Activated naive CD8-positive, alpha-beta T cell treated with anti-CD3 and anti-CD28 coated beads for 36 hours (primary cell): ENCODE measurements around the gene ATP11A. TPM values are rescaled to one million over a fixed set of nuclear protein-coding genes. Genes with fewer than 3 reads are reported as not detected.

Experiments
- DNase-seq: peaks from one replicate; pipeline ENCODE4 v3.0.0; 2021
- H3K27ac Mint-ChIP-seq: one replicate; pipeline ENCODE4 v1.8.0; 2022; ENCODE audit warnings: mild to moderate bottlenecking, moderate library complexity, mixed read lengths
- H3K27me3 Mint-ChIP-seq: one replicate; pipeline ENCODE4 v1.8.0; 2022; ENCODE audit warnings: mild to moderate bottlenecking, mixed read lengths
- H3K36me3 Mint-ChIP-seq: one replicate; pipeline ENCODE4 v1.8.0; 2021; ENCODE audit warnings: mild to moderate bottlenecking, mixed read lengths
- H3K4me1 Mint-ChIP-seq: one replicate; pipeline ENCODE4 v1.8.0; 2021; ENCODE audit warnings: mixed read lengths
- H3K4me3 Mint-ChIP-seq: one replicate; pipeline ENCODE4 v1.8.0; 2022; ENCODE audit warnings: mild to moderate bottlenecking, moderate library complexity, mixed read lengths
- H3K9me3 Mint-ChIP-seq: one replicate; pipeline ENCODE4 v1.8.0; 2022; ENCODE audit warnings: mixed read lengths
- total RNA-seq, 2 experiments: library from RNA; stranded (reverse); gene quantifications; one replicate each; pipeline ENCODE4 v1.2.3, GENCODE V29; 2021

ATP11A gene
- total RNA-seq, 2 experiments from 2014 or later: 27.6 to 32.5 TPM

- peaks cover 34% of the 10 kb centered on the region for H3K4me1 Mint-ChIP-seq
- no peaks in the 10 kb centered on the region for H3K9me3 Mint-ChIP-seq
- no peaks in the 10 kb centered on the region for H3K36me3 Mint-ChIP-seq
- no peaks in the 10 kb centered on the region for H3K27me3 Mint-ChIP-seq
- no peak overlapping the region for H3K27ac Mint-ChIP-seq
- no peak overlapping the region for H3K4me3 Mint-ChIP-seq
- no peak for DNase-seq
Measured at GRCh38 chr13:112696001-112696868, 6.4 kb downstream of the ATP11A start.

DNA sequence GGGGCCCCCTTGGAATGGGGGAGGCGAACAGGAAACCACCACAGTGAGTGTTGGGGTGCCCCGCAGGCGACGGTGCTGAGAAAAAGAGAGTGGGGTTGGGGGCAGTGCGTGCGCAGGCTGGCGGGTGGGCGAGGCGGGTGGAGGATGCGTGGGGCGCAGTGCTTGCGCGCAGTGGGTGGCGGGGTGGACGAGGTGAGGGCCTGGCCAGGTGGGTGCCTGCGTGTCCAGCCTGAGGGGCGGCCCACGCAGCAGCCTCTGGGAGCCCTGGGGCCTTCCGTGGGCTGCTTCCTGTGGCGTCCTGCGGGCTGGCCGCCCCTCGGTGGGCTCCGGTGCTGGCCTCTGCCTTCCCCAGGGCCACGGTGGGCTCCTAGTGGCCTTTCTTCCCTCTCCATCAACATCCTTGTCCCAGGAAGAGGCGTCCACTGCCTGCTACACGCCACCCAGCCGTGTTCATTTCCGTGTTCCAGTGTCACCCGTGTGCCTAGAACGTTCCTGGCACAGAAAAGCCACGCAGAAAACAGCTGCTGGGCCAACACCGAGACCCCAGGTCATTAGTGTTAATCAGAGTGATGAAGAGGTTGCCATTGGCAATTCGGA lies 7.1 kb downstream of the ATP11A start:
- no peaks in the 10 kb centered on the region for H3K9me3 Mint-ChIP-seq
- H3K27ac Mint-ChIP-seq: no peak overlapping the region
- H3K27me3 Mint-ChIP-seq: no peaks in the 10 kb centered on the region
- H3K4me3 Mint-ChIP-seq: no peak overlapping the region
- H3K36me3 Mint-ChIP-seq: no peaks in the 10 kb centered on the region
- no peak for DNase-seq
- peaks cover 26% of the 10 kb centered on the region for H3K4me1 Mint-ChIP-seq

DNA sequence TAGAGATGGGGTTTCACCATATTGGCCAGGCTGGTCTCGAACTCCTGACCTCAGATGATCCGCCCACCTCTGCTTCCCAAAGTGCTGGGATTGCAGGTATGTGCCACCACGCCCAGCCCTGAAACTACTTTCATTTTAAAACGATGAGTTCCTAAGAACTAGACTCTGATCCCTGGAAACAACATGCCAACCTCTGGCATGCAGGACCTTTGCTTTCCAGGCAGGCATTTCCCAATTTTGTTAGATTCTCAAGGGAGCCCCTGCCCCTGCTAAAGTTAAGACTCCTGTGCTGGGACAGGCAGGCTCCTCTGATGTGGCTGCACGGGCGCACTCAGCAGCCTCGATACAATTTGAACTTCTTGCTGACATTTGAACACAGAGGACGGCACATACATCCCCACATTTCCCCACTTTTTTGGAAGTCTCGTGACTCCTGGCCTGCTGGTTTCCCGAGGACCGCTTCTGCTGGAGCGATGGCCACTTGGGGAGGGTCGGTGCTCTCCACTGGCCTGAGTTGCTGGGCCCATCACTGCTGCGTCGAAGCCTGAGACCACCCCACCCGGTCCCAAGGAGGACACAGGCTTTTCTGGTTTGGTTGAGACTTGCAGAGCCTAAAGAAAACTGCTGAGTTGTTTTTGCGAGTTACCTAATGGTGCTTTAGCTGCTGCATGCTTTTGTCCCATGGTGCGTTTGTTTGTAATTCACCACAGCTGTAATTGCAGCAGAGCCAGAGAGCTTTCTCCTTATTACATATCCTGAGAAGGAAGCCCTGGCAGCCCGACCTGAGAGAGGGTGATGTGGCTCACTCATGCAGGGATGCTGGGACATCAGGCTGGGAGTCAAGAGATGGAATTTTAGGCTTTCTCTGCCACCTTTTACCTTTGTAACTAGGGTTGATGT lies 8.2 kb downstream of the ATP11A start:
- no peaks in the 10 kb centered on the region for H3K36me3 Mint-ChIP-seq
- no peaks in the 10 kb centered on the region for H3K27me3 Mint-ChIP-seq
- H3K4me1 Mint-ChIP-seq: peaks cover 20% of the 10 kb centered on the region
- H3K27ac Mint-ChIP-seq: no peak overlapping the region
- DNase-seq: no peak
- no peaks in the 10 kb centered on the region for H3K9me3 Mint-ChIP-seq
- H3K4me3 Mint-ChIP-seq: no peak overlapping the region

DNA sequence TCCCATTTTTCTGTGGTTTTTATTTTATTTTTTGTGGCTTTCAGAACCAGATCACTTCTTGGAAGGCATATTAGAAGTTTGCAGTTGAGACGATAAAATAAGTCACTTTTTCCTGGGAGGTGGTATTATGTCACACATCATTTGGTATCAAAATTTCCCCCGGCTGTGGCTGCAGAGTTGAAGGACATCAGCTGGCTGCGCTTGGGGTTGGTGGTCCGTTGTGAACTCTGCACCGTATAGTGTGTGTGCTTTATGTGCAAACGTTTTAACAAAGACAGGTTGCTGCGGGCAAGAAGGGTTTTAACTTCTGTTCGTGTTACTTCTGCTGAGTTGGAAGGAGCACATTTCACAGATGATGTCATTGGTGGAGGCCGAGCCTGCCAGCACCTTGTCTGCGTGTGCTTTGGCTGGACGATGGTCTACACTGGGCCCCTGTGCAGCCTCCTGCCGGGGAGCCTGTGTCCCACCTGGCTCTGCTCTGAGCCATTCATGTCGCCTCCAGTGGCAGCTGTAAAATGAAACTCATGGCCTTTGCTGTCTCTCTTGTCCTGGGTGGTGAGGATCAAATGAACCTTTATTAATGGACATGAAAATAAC lies 9.6 kb downstream of the ATP11A start:
- no peak overlapping the region for H3K4me3 Mint-ChIP-seq
- H3K4me1 Mint-ChIP-seq: peaks cover 30% of the 10 kb centered on the region
- no peaks in the 10 kb centered on the region for H3K27me3 Mint-ChIP-seq
- no peak overlapping the region for H3K27ac Mint-ChIP-seq
- H3K36me3 Mint-ChIP-seq: no peaks in the 10 kb centered on the region
- no peaks in the 10 kb centered on the region for H3K9me3 Mint-ChIP-seq
- DNase-seq: no peak

- no peak overlapping the region for H3K27ac Mint-ChIP-seq
- DNase-seq: no peak
- H3K4me1 Mint-ChIP-seq: peaks cover 30% of the 10 kb centered on the region
- H3K36me3 Mint-ChIP-seq: no peaks in the 10 kb centered on the region
- H3K27me3 Mint-ChIP-seq: no peaks in the 10 kb centered on the region
- no peak overlapping the region for H3K4me3 Mint-ChIP-seq
- H3K9me3 Mint-ChIP-seq: no peaks in the 10 kb centered on the region
Measured at GRCh38 chr13:112700291-112701060, 10.6 kb downstream of the ATP11A start.

DNA sequence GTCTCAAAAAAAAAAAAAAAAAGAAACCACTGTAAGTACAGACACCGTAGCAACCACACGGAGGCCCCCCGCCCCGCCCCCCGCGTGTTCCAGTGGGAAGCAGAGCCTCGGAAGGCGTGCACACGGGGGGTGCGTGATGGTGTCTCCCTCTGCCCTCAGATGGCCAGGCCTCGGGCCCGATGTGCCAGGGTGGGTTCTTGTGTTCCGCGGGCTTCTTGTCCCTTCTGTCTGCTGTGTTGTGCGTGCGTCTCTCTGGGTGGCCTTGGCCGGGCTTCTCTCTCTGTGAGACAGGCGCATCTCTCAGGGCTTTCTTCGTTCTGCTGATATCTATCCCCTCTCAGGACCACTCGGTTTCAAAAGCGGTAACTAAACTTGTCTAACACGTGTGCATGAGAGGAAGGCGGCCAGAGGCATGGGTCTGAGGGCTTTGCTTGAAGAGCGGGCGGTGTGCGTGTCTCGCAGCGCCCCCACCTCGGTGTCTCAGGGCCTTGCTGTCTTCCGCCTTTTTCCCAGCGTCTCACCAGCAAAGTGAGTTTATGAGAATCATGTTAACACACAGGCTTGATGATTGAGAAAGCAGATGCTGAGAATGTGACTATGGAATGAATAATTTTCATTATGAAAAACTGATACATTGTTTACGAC lies 12.6 kb downstream of the ATP11A start:
- Mint-ChIP-seq H3K27me3 (no peaks in the 10 kb centered on the region), H3K9me3 (no peaks in the 10 kb centered on the region), H3K4me1 (peaks cover 30% of the 10 kb centered on the region), H3K4me3 (no peak overlapping the region), H3K27ac (no peak overlapping the region), H3K36me3 (no peaks in the 10 kb centered on the region)
- DNase-seq: no peak

GRCh38 chr13:112702986-112703379 lies 13.1 kb downstream of the ATP11A start:
- Mint-ChIP-seq H3K9me3 (no peaks in the 10 kb centered on the region), H3K27me3 (no peaks in the 10 kb centered on the region), H3K4me1 (peaks cover 29% of the 10 kb centered on the region), H3K36me3 (peaks cover 4% of the 10 kb centered on the region), H3K4me3 (no peak overlapping the region), H3K27ac (no peak overlapping the region)
- DNase-seq: no peak

DNA sequence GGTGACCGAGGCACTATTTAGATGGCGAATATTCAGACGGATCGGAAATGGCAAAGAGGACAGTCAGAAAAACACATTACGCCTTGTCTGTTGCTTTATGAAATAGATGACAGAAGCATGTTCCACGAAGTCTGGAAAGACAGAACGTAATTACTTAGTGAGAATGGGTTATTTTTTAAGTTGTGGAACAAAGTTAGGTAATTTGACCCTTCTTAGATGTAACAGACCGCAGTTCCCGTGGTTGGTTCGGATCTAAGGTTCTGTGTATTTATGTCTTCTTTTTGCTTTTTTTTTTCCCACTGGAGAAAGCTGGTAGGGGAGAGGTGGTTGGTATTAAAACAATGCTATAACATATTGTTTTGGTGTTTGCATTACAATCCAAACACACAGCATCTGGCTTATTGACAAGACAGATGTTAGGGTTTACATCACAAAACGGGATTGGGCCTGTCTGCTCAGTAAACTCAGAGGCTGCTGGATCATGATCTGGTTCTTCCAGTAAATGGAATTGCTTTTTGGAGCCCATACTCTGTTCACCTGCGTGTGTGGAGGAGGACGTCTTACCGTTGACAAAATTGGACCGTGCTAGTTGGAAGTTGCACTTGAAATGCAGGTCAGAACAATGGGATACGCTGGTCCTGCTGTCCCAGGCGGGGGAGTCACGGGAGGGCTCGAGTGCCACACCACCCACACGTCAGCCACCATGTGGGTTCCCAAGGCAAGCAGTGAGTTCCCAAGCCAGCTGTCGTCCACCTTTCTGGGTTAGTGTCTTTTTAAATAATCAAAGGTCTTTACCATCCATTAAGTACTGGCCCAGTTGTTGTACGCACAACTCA lies 13.8 kb downstream of the ATP11A start:
- no peak for DNase-seq
- H3K36me3 Mint-ChIP-seq: peaks cover 4% of the 10 kb centered on the region
- H3K27me3 Mint-ChIP-seq: no peaks in the 10 kb centered on the region
- H3K4me1 Mint-ChIP-seq: peaks cover 27% of the 10 kb centered on the region
- H3K9me3 Mint-ChIP-seq: no peaks in the 10 kb centered on the region
- no peak overlapping the region for H3K4me3 Mint-ChIP-seq
- H3K27ac Mint-ChIP-seq: no peak overlapping the region

GRCh38 chr13:112704308-112705145 lies 14.7 kb downstream of the ATP11A start:
- H3K36me3 Mint-ChIP-seq: peaks cover 4% of the 10 kb centered on the region
- H3K27me3 Mint-ChIP-seq: no peaks in the 10 kb centered on the region
- H3K9me3 Mint-ChIP-seq: no peaks in the 10 kb centered on the region
- H3K4me3 Mint-ChIP-seq: no peak overlapping the region
- no peak for DNase-seq
- peaks cover 19% of the 10 kb centered on the region for H3K4me1 Mint-ChIP-seq
- no peak overlapping the region for H3K27ac Mint-ChIP-seq

- no peaks in the 10 kb centered on the region for H3K27me3 Mint-ChIP-seq
- peaks cover 4% of the 10 kb centered on the region for H3K36me3 Mint-ChIP-seq
- H3K27ac Mint-ChIP-seq: no peak overlapping the region
- H3K4me3 Mint-ChIP-seq: no peak overlapping the region
- DNase-seq: no peak
- no peaks in the 10 kb centered on the region for H3K9me3 Mint-ChIP-seq
- peaks cover 16% of the 10 kb centered on the region for H3K4me1 Mint-ChIP-seq
Measured at GRCh38 chr13:112705286-112705685, 15.4 kb downstream of the ATP11A start.

DNA sequence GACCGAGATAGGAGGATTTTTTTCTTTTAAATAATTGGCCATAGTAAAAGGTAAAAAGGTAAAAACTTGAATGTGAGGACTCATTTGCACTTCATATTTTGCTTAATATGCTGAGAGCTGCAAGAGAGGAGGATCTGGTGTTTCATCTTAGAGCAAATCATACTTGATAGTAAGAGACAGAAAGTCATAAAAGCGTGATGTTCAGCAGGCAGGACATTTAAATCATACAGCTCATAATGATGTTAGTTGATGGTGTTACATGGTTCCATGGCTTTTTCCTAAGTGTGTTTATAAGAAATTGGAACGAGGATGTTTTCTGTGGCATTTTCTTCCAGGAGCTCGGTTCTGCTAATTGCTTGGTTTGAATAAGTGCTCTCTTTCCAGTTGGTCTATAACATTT lies 16.3 kb downstream of the ATP11A start:
- no peak overlapping the region for H3K27ac Mint-ChIP-seq
- H3K4me3 Mint-ChIP-seq: no peak overlapping the region
- peaks cover 4% of the 10 kb centered on the region for H3K36me3 Mint-ChIP-seq
- DNase-seq: no peak
- H3K27me3 Mint-ChIP-seq: no peaks in the 10 kb centered on the region
- no peaks in the 10 kb centered on the region for H3K9me3 Mint-ChIP-seq
- H3K4me1 Mint-ChIP-seq: peaks cover 16% of the 10 kb centered on the region

- Mint-ChIP-seq H3K36me3 (peaks cover 4% of the 10 kb centered on the region), H3K27me3 (no peaks in the 10 kb centered on the region), H3K4me3 (no peak overlapping the region), H3K27ac (no peak overlapping the region), H3K9me3 (no peaks in the 10 kb centered on the region), H3K4me1 (peaks cover 13% of the 10 kb centered on the region)
- DNase-seq: no peak
Measured at GRCh38 chr13:112708560-112709240, 18.9 kb downstream of the ATP11A start.
